HepG2 (cell line): ENCODE data around the gene CYSTM1. TPM values are rescaled to one million over a fixed set of nuclear protein-coding genes. Genes with fewer than 3 reads are reported as not detected.

Experiments
- ATAC-seq: fragments of 200-7000 bp; cut with Tn5 transposase; 3 replicates; pipeline ENCODE4 v1.9.1; 2020; ENCODE audit warnings: mild to moderate bottlenecking, moderate library complexity
- BruUV-seq: library from RNA; stranded (reverse); fragments of 400-500 nt; replicated peaks from 2 replicates; lab custom pipeline; 2021; lab: Mats Ljungman, UMichigan
- CTCF ChIA-PET: fragments of 300-600 bp; formaldehyde crosslinking; extraction: SDS; loops from one replicate; lab custom pipeline; 2021; ENCODE audit warnings: low total read pairs, inconsistent platforms, low intra/inter-chr PET ratio; lab: Yijun Ruan, JAX
- POLR2A ChIA-PET: fragments of 350-600 bp; sonication (Branson Sonifier 250); formaldehyde crosslinking; loops from one replicate; lab custom pipeline; 2020; ENCODE audit warnings: antibody characterized with exemption, inconsistent platforms; lab: Yijun Ruan, JAX
- DNase-seq: peaks from one replicate; pipeline ENCODE4 v3.0.0-alpha.2; 2015; ENCODE audit warnings: low spot score
- FAIRE-seq: peaks from 3 replicates; lab custom pipeline; 2011; peaks lifted over from hg19 to GRCh38; lab: Jason Lieb, UNC
- H2AFZ ChIP-seq: one replicate; pipeline ENCODE4 v1.6.1; 2011; ENCODE audit warnings: low read length, inconsistent platforms
- H3K27ac ChIP-seq: fragments of 300-600 bp; 3 replicates; pipeline ENCODE4 v1.8.0; 2011; ENCODE audit warnings: mixed run types, mild to moderate bottlenecking, mixed read lengths, low read length, inconsistent platforms; ENCODE audit not compliant: insufficient read depth; ENCODE audit errors: extremely low read length
- H3K27me3 ChIP-seq, 2 experiments: fragments of 200-600 bp in 1 of 2; 2 replicates in 1 of 2; 3 replicates in 1 of 2; pipeline versions ENCODE4 v1.6.0 to v1.8.0; 2011; ENCODE audit warnings: low read length in 2 of 2, mild to moderate bottlenecking in 2 of 2, moderate library complexity in 2 of 2, inconsistent platforms in 1 of 2; ENCODE audit not compliant: insufficient read depth in 2 of 2, control insufficient read depth in 1 of 2
- H3K36me3 ChIP-seq, 2 experiments: fragments of 200-600 bp in 1 of 2; replicated peaks in 1 of 2; 2 replicates in 1 of 2; 3 replicates in 1 of 2; pipeline versions ENCODE4 v1.5.1 to v1.8.0; 2011; ENCODE audit warnings: low read length in 2 of 2, inconsistent platforms in 1 of 2; ENCODE audit not compliant: insufficient read depth in 2 of 2, control insufficient read depth in 1 of 2
- H3K4me1 ChIP-seq: 2 replicates; pipeline ENCODE4 v1.5.1; 2012; ENCODE audit warnings: low read length, inconsistent platforms; ENCODE audit not compliant: insufficient read depth
- H3K4me2 ChIP-seq: 2 replicates; pipeline ENCODE4 v1.6.0; 2011; ENCODE audit warnings: low read depth, low read length, inconsistent platforms
- H3K4me3 ChIP-seq, 3 experiments: fragments of 200-600 bp in 1 of 3; sonication (generic), shearing (Covaris generic) in 1 of 3; replicated peaks in 1 of 3; 2 replicates each; pipeline ENCODE4 v1.5.1; 2011 to 2016; ENCODE audit warnings: low read length in 3 of 3, inconsistent platforms in 2 of 3, low read depth in 2 of 3, mild to moderate bottlenecking in 2 of 3, control low read depth in 1 of 3, mixed read lengths in 1 of 3; ENCODE audit not compliant: insufficient read depth in 1 of 3
- H3K79me2 ChIP-seq: one replicate; pipeline ENCODE4 v1.6.1; 2011; ENCODE audit warnings: low read length, inconsistent platforms; ENCODE audit not compliant: insufficient read depth
- H3K9ac ChIP-seq: 2 replicates; pipeline ENCODE4 v1.6.0; 2011; ENCODE audit warnings: mild to moderate bottlenecking, low read depth, low read length, inconsistent platforms; ENCODE audit not compliant: insufficient read depth
- H3K9me3 ChIP-seq: 2 replicates; pipeline ENCODE4 v1.5.1; 2012; ENCODE audit warnings: mild to moderate bottlenecking, low read length
- H4K20me1 ChIP-seq: 2 replicates; pipeline ENCODE4 v1.6.0; 2011; ENCODE audit warnings: inconsistent platforms, mild to moderate bottlenecking, low read length, moderate library complexity; ENCODE audit not compliant: insufficient read depth
- CBX5 ChIP-seq: sonication (generic); formaldehyde crosslinking; IDR thresholded peaks from 2 replicates; pipeline ENCODE4 v1.4.0; 2020; ENCODE audit warnings: missing genetic modification reagents, borderline replicate concordance
- DNMT3B ChIP-seq: conservative IDR thresholded peaks from 2 replicates; pipeline ENCODE4 v1.6.1; 2016; ENCODE audit warnings: missing biosample characterization, control low read depth
- MBD4 ChIP-seq: IDR thresholded peaks from 2 replicates; pipeline ENCODE4 v1.6.1; 2012; ENCODE audit warnings: low read length, inconsistent platforms, borderline replicate concordance
- POLR2G ChIP-seq: fragments of 200-400 bp; formaldehyde crosslinking; IDR thresholded peaks from 2 replicates; pipeline ENCODE4 v1.6.1; 2018; ENCODE audit warnings: mild to moderate bottlenecking, low read depth, low read length, moderate library complexity
- RFX3 ChIP-seq: IDR thresholded peaks from 2 replicates; pipeline ENCODE4 v1.6.1; 2016; ENCODE audit warnings: missing biosample characterization, missing genetic modification reagents
- SRF ChIP-seq: IDR thresholded peaks from 2 replicates; pipeline ENCODE4 v1.6.1; 2011; ENCODE audit warnings: mild to moderate bottlenecking, low read depth, low read length, moderate library complexity
- TSC22D2 ChIP-seq: sonication (generic); formaldehyde crosslinking; IDR thresholded peaks from 2 replicates; pipeline ENCODE4 v1.5.1; 2020; ENCODE audit warnings: missing genetic modification reagents, mild to moderate bottlenecking, borderline replicate concordance
- XRCC5 ChIP-seq: fragments of 200-400 bp; formaldehyde crosslinking; optimal IDR thresholded peaks from 2 replicates; pipeline ENCODE3; 2017; ENCODE audit warnings: mild to moderate bottlenecking, low read length
- ZNF264 ChIP-seq: sonication (generic); formaldehyde crosslinking; IDR thresholded peaks from 2 replicates; pipeline ENCODE4 v1.4.0; 2020; ENCODE audit warnings: missing genetic modification reagents
- ZNF33A ChIP-seq: sonication (generic); formaldehyde crosslinking; IDR thresholded peaks from 2 replicates; pipeline ENCODE4 v1.5.1; 2020; ENCODE audit warnings: missing genetic modification reagents, mild to moderate bottlenecking, moderate library complexity, borderline replicate concordance
- ZNF788 ChIP-seq: sonication (generic); formaldehyde crosslinking; IDR thresholded peaks from 2 replicates; pipeline ENCODE4 v1.5.0; 2020; ENCODE audit warnings: mild to moderate bottlenecking, missing genetic modification reagents, borderline replicate concordance
- WGBS: methylation state at CpG from one replicate; pipeline ENCODE4 v1.1.6; 2017; ENCODE audit warnings: low lambda C conversion rate; 5-methylcytosine and 5-hydroxymethylcytosine counted together
- in situ Hi-C: cut with HindIII; loops from 2 replicates; pipeline ENCODE4 v1.10.0; 2017; ENCODE audit warnings: low pct_unique_long_range_greater_than_20kb; ENCODE audit not compliant: extremely low pct_ligation_motif_present
- intact Hi-C: fragments of 100-400 bp; cut with micrococcal nuclease; formaldehyde crosslinking; loops from one replicate; pipeline ENCODE4 v1.10.0; 2022; ENCODE audit not compliant: unreplicated experiment
- polyA plus RNA-seq, 8 experiments: library from polyadenylated mRNA; depleted of rRNA in 3 of 8; stranded (reverse) in 7 of 8; unstranded in 1 of 8; fragments of >200 nt; fragmentation: Illumina TruSeq in 4 of 8; extraction: Trizol in 4 of 8; gene quantifications; 2 replicates each; pipeline versions ENCODE4 v1.2.1 to v1.2.3, GENCODE V29; 2011 to 2016; ENCODE audit warnings: low read depth in 4 of 8, missing spikeins in 1 of 8, mixed read lengths in 1 of 8; ENCODE audit not compliant: insufficient read depth in 1 of 8
- total RNA-seq, 5 experiments: library from RNA; depleted of rRNA; stranded (reverse); fragments of >200 nt; fragmentation: Illumina TruSeq; extraction: Trizol; gene quantifications; 2 replicates each; pipeline ENCODE4 v1.2.3, GENCODE V29; 2016; ENCODE audit warnings: low read depth in 1 of 5
- TF ChIP-seq, protein P1 (sequence below): sonication (generic); formaldehyde crosslinking; IDR thresholded peaks from 2 replicates; pipeline ENCODE4 v1.9.0; 2022; ENCODE audit warnings: low read depth, missing genetic modification reagents

CYSTM1 gene
- total and polyA plus RNA-seq, 2 of the 13 experiments (the other 11 are each of a cell fraction or from before 2014, with no cell fraction given) = 40.0 to 73.4 TPM

- Histone ChIP-seq H3K9ac (no peak overlapping the region), H3K4me2 (no peak overlapping the region), H4K20me1 (no peaks in the 10 kb centered on the region), H3K9me3 (no peaks in the 10 kb centered on the region), H3K27me3 (no peaks in the 10 kb centered on the region), H3K79me2 (peaks cover under 1% of the 10 kb centered on the region), H3K27ac (no peak overlapping the region), H3K4me3 (no peak overlapping the region), H3K4me1 (peaks cover 10% of the 10 kb centered on the region), H2AFZ (no peak overlapping the region), H3K36me3 (peaks cover 3 to 6% of the 10 kb centered on the region in 2 experiments; a peak in 4 of 5 replicates)
- POLR2A ChIA-PET = no interaction called here
- intact Hi-C loops (no loop called here), in situ Hi-C loops (no loop called here)
- ATAC-seq (no peak), DNase-seq (no peak), FAIRE-seq (no peak)
- 83% methylated on average over 2 of the region's 2 CpGs for WGBS
- CTCF ChIA-PET = no interaction called here
- BruUV-seq = no TSS peak
- TF ChIP-seq SRF (no peak), CBX5 (CRISPR knock-in tag) (no peak), POLR2G (no peak), DNMT3B (no peak), ZNF264 (CRISPR knock-in tag) (no peak), ZNF33A (CRISPR knock-in tag) (no peak), ZNF788 (CRISPR knock-in tag) (no peak), XRCC5 (no peak), TSC22D2 (CRISPR knock-in tag) (no peak), RFX3 (CRISPR knock-in tag) (no peak), MBD4 (no peak)
- TF ChIP-seq, protein P1, sequence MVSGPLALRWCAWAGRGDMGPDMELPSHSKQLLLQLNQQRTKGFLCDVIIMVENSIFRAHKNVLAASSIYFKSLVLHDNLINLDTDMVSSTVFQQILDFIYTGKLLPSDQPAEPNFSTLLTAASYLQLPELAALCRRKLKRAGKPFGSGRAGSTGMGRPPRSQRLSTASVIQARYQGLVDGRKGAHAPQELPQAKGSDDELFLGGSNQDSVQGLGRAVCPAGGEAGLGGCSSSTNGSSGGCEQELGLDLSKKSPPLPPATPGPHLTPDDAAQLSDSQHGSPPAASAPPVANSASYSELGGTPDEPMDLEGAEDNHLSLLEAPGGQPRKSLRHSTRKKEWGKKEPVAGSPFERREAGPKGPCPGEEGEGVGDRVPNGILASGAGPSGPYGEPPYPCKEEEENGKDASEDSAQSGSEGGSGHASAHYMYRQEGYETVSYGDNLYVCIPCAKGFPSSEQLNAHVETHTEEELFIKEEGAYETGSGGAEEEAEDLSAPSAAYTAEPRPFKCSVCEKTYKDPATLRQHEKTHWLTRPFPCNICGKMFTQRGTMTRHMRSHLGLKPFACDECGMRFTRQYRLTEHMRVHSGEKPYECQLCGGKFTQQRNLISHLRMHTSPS (CRISPR knock-in tag) = no peak
Observed at GRCh38 chr5:140207250-140207964, 32.4 kb downstream of the CYSTM1 start.
